Amygdala (tissue), 56 donors: Measurements from ENCODE around the gene YJU2.
"Not testable (repeated sequence)": the region's sequence is repeated elsewhere in the genome, so short reads cannot be mapped to it uniquely, and the experiment has no call there.

Experiments
- DNase-seq, 56 donors: peaks; one replicate each; lab custom pipeline; 2025; lab: John Stamatoyannopoulos, UW

The YJU2 gene

GRCh38 chr19:4227771-4228170 is 19.1 kb upstream of the YJU2 start:
- no peak for DNase-seq

- DNase-seq: no peak
These were observed 18.1 kb upstream of the YJU2 start for GRCh38 chr19:4228765-4229178.

- peak in 19 of 56 donors; percentile 2 to 37 (median 8) for DNase-seq
These were observed 17.5 kb upstream of the YJU2 start, which contains the start of gene EBI3 for GRCh38 chr19:4229179-4229931. TSS of gene EBI3 (plus strand) at chr19:4229523. CDS start at chr19:4229551, 28 bp downstream.

- not testable (repeated sequence) for DNase-seq
These were observed 16.6 kb upstream of the YJU2 start for GRCh38 chr19:4230237-4230636.

- not testable (repeated sequence) for DNase-seq
These were observed 15.4 kb upstream of the YJU2 start for GRCh38 chr19:4231521-4231920.

- not testable (repeated sequence) for DNase-seq
These were observed 14.7 kb upstream of the YJU2 start for GRCh38 chr19:4232139-4232538.

- DNase-seq: peak in 1 of 56 donors; percentile 54
These were observed 14.1 kb upstream of the YJU2 start for GRCh38 chr19:4232614-4233281.

- DNase-seq: peak in 20 of 56 donors; percentile 1 to 57 (median 12)
These were observed 13.5 kb upstream of the YJU2 start for GRCh38 chr19:4233282-4233853.

GRCh38 chr19:4234142-4234861 is 12.6 kb upstream of the YJU2 start:
- no peak for DNase-seq

GRCh38 chr19:4234862-4235201 is 12.0 kb upstream of the YJU2 start:
- no peak for DNase-seq

GRCh38 chr19:4237510-4237909 is 9.4 kb upstream of the YJU2 start:
- not testable (repeated sequence) for DNase-seq

- no peak for DNase-seq
These were observed 8.0 kb upstream of the YJU2 start for GRCh38 chr19:4238831-4239230.

GRCh38 chr19:4241824-4242430 is 5.0 kb upstream of the YJU2 start:
- DNase-seq: peak in 1 of 56 donors; percentile 32

- not testable (repeated sequence) for DNase-seq
These were observed 942 bp upstream of the YJU2 start for GRCh38 chr19:4245938-4246337.

GRCh38 chr19:4256563-4256962 is 9.7 kb downstream of the YJU2 start:
- DNase-seq: no peak

- no peak for DNase-seq
These were observed 10.1 kb downstream of the YJU2 start for GRCh38 chr19:4257025-4257424.

- DNase-seq: no peak
These were observed 11.3 kb downstream of the YJU2 start for GRCh38 chr19:4258181-4258580.

- no peak for DNase-seq
These were observed 13.8 kb downstream of the YJU2 start for GRCh38 chr19:4260613-4261191.

- no peak for DNase-seq
These were observed 17.9 kb downstream of the YJU2 start for GRCh38 chr19:4264812-4265211.
